Neural cell (in vitro differentiated cells): Measurements from ENCODE around the gene ATAD1. TPM values are rescaled to one million over a fixed set of nuclear protein-coding genes. Genes with fewer than 3 reads are reported as not detected.
"Not testable (repeated sequence)": the region's sequence is repeated elsewhere in the genome, so short reads cannot be mapped to it uniquely, and the experiment has no call there.

Experiments used
- H2AFZ ChIP-seq: fragments of 200-600, 300-800 bp; sonication (generic), shearing (Covaris generic); 2 replicates; pipeline ENCODE4 v1.6.0; 2014; ENCODE audit warnings: low read depth, mild to moderate bottlenecking, antibody characterized with exemption, low read length, moderate library complexity
- H3F3A ChIP-seq: fragments of 200-600 bp; shearing (Covaris generic); 2 replicates; pipeline ENCODE4 v1.6.1; 2016; ENCODE audit warnings: mild to moderate bottlenecking, moderate library complexity, mixed read lengths, antibody characterized with exemption, low read length; ENCODE audit not compliant: insufficient read depth, poor library complexity, severe bottlenecking
- H3K27ac ChIP-seq: fragments of 200-600, 300-800 bp; sonication (generic), shearing (Covaris generic); 2 replicates; pipeline ENCODE4 v1.5.1; 2014; ENCODE audit warnings: mild to moderate bottlenecking, low read length, moderate library complexity
- H3K27me3 ChIP-seq: fragments of 300-800, 200-600 bp; sonication (generic), shearing (Covaris generic); 2 replicates; pipeline ENCODE4 v1.6.0; 2014; ENCODE audit warnings: mild to moderate bottlenecking, low read depth, low read length, moderate library complexity; ENCODE audit not compliant: insufficient read depth
- H3K36me3 ChIP-seq: fragments of 300-800, 200-600 bp; sonication (generic), shearing (Covaris generic); 2 replicates; pipeline ENCODE4 v1.5.1; 2014; ENCODE audit warnings: mild to moderate bottlenecking, antibody characterized with exemption, low read length, moderate library complexity; ENCODE audit not compliant: insufficient read depth
- H3K4me2 ChIP-seq: fragments of 300-800, 200-600 bp; sonication (generic), shearing (Covaris generic); 2 replicates; pipeline ENCODE4 v1.6.0; 2014; ENCODE audit warnings: mild to moderate bottlenecking, low read length
- H3K4me3 ChIP-seq: fragments of 300-800, 200-600 bp; sonication (generic), shearing (Covaris generic); 2 replicates; pipeline ENCODE4 v1.5.1; 2014; ENCODE audit warnings: mild to moderate bottlenecking, low read length, moderate library complexity
- H3K79me2 ChIP-seq: fragments of 200-600 bp; shearing (Covaris generic); replicated peaks from 2 replicates; pipeline ENCODE4 v1.6.0; 2014; ENCODE audit warnings: mild to moderate bottlenecking, low read length, moderate library complexity; ENCODE audit not compliant: insufficient read depth
- H3K9ac ChIP-seq: fragments of 300-800, 200-600 bp; sonication (generic), shearing (Covaris generic); 2 replicates; pipeline ENCODE4 v1.6.1; 2016; ENCODE audit warnings: mild to moderate bottlenecking, low read length, mixed read lengths
- H3K9me2 ChIP-seq: fragments of 200-600 bp; shearing (Covaris generic); 2 replicates; pipeline ENCODE4 v1.6.1; 2016; ENCODE audit warnings: mild to moderate bottlenecking, low read length, mixed read lengths; ENCODE audit not compliant: insufficient read depth
- H3K9me3 ChIP-seq: fragments of 200-600, 300-800 bp; sonication (generic), shearing (Covaris generic); 2 replicates; pipeline ENCODE4 v1.6.1; 2016; ENCODE audit warnings: mild to moderate bottlenecking, mixed run types, low read length, moderate library complexity, mixed read lengths
- H4K20me1 ChIP-seq: fragments of 200-600 bp; shearing (Covaris generic); 2 replicates; pipeline ENCODE4 v1.6.1; 2016; ENCODE audit warnings: mild to moderate bottlenecking, mixed run types; ENCODE audit not compliant: insufficient read depth
- EP300 ChIP-seq: fragments of 450-650 bp; conservative IDR thresholded peaks from 2 replicates; pipeline ENCODE4 v1.6.1; 2014; ENCODE audit warnings: antibody characterized with exemption, mild to moderate bottlenecking, moderate library complexity; ENCODE audit not compliant: poor library complexity, severe bottlenecking
- EZH2 ChIP-seq: fragments of 200-600, 300-800 bp; shearing (Covaris generic), sonication (generic); IDR thresholded peaks from 2 replicates; pipeline ENCODE4 v1.6.1; 2014; ENCODE audit warnings: antibody characterized with exemption, low read length, borderline replicate concordance, mild to moderate bottlenecking; ENCODE audit not compliant: insufficient read depth, poor library complexity, severe bottlenecking
- MXI1 ChIP-seq: fragments of 450-650 bp; conservative IDR thresholded peaks from 2 replicates; pipeline ENCODE4 v1.6.1; 2014; ENCODE audit warnings: antibody characterized with exemption, mild to moderate bottlenecking; ENCODE audit not compliant: poor library complexity, severe bottlenecking
- POLR2AphosphoS5 ChIP-seq: IDR thresholded peaks from 2 replicates; pipeline ENCODE4 v1.6.1; 2012
- RAD21 ChIP-seq: fragments of 450-650 bp; conservative IDR thresholded peaks from 2 replicates; pipeline ENCODE4 v1.6.1; 2014; ENCODE audit warnings: antibody characterized with exemption, mild to moderate bottlenecking, moderate library complexity
- SMC3 ChIP-seq: fragments of 450-650 bp; conservative IDR thresholded peaks from 2 replicates; pipeline ENCODE4 v1.6.1; 2014; ENCODE audit warnings: antibody characterized with exemption, mild to moderate bottlenecking, moderate library complexity; ENCODE audit not compliant: poor library complexity
- TAF1 ChIP-seq: IDR thresholded peaks from 2 replicates; pipeline ENCODE4 v1.6.1; 2012; ENCODE audit warnings: low read depth
- polyA plus RNA-seq: library from polyadenylated mRNA; depleted of rRNA; stranded (reverse); fragments of >200 nt; gene quantifications from 2 replicates; pipeline ENCODE4 v1.2.3, GENCODE V29; 2014
- TF ChIP-seq, protein P1 (sequence below): IDR thresholded peaks from 2 replicates; pipeline ENCODE4 v1.6.1; 2012; ENCODE audit warnings: borderline replicate concordance
- TF ChIP-seq, protein P2 (sequence below): fragments of 450-650 bp; IDR thresholded peaks from 2 replicates; pipeline ENCODE4 v1.5.1; 2014; ENCODE audit warnings: antibody characterized with exemption, mild to moderate bottlenecking, moderate library complexity; ENCODE audit not compliant: poor library complexity, severe bottlenecking

Gene ATAD1
- polyA plus RNA-seq, 1 donor from 2014 or later, result 165 TPM

DNA sequence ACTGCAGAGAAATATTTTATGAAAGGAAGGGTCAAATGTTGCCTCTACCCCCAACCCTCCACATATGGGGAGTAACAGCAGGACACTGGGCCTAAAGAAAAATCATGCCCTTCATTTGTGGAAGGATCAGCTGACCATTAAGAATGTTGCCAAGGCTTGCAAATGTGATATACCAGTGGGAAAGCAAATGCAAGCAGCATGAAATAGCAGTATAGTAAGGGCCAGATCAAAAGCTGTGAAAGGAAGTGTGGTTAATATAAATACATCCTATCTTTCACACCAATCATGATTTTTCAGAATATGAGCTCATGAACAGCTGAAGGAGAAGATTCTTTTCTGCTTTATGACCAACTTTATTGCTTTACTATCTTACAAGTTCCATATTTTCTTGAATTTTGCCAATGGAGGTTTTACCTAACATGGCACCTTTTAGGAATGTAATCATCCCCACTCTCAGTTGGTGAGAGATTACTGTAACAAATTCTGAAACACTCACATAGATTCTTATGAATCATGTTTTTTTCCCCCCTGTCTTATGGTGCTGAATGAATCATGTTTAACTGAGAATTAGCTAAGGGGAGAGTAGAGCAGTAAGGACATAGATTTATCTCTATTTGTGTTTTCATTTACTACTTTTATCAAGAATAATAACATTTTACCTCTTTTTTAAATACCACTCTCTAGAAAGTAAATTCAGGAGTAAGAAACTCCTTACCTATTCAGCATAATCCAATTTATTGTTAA, 12.1 kb upstream of the ATAD1 start:
- Histone ChIP-seq H3K9me2 (no peaks in the 10 kb centered on the region), H3K9me3 (no peaks in the 10 kb centered on the region), H3K27me3 (no peaks in the 10 kb centered on the region), H3K4me3 (no peak overlapping the region), H4K20me1 (no peaks in the 10 kb centered on the region), H3K9ac (no peak overlapping the region), H3K4me2 (no peak overlapping the region), H3F3A (no peaks in the 10 kb centered on the region), H3K27ac (no peak overlapping the region), H3K36me3 (no peaks in the 10 kb centered on the region), H2AFZ (no peak overlapping the region), H3K79me2 (no peaks in the 10 kb centered on the region)
- TF ChIP-seq, protein P1, sequence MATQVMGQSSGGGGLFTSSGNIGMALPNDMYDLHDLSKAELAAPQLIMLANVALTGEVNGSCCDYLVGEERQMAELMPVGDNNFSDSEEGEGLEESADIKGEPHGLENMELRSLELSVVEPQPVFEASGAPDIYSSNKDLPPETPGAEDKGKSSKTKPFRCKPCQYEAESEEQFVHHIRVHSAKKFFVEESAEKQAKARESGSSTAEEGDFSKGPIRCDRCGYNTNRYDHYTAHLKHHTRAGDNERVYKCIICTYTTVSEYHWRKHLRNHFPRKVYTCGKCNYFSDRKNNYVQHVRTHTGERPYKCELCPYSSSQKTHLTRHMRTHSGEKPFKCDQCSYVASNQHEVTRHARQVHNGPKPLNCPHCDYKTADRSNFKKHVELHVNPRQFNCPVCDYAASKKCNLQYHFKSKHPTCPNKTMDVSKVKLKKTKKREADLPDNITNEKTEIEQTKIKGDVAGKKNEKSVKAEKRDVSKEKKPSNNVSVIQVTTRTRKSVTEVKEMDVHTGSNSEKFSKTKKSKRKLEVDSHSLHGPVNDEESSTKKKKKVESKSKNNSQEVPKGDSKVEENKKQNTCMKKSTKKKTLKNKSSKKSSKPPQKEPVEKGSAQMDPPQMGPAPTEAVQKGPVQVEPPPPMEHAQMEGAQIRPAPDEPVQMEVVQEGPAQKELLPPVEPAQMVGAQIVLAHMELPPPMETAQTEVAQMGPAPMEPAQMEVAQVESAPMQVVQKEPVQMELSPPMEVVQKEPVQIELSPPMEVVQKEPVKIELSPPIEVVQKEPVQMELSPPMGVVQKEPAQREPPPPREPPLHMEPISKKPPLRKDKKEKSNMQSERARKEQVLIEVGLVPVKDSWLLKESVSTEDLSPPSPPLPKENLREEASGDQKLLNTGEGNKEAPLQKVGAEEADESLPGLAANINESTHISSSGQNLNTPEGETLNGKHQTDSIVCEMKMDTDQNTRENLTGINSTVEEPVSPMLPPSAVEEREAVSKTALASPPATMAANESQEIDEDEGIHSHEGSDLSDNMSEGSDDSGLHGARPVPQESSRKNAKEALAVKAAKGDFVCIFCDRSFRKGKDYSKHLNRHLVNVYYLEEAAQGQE, result no peak
- no peak for TF ChIP-seq TAF1
- TF ChIP-seq EP300, result no peak
- TF ChIP-seq MXI1, result no peak
- no peak for TF ChIP-seq RAD21
- TF ChIP-seq EZH2, result no peak

DNA sequence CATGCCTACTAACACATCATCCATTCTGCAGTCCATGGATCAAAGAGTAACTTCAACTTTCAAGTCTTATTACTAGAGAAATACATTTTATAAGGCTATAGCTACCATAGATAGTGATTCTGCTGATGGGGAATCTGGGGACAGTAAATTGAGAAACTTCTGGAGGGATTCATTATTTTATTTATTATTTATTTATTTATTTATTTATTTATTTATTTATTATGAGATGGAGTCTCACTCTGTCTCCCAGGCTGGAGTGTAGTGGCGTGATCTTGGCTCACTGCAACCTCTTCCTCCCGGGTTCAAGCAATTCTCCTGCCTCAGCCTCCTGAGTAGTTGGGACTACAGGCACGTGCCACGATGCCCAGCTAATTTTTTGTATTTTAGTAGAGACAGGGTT, 11.0 kb upstream of the ATAD1 start:
- H2AFZ ChIP-seq, H3K9me2 ChIP-seq, H3K4me3 ChIP-seq, H3K9me3 ChIP-seq, H3K9ac ChIP-seq, H4K20me1 ChIP-seq, H3K36me3 ChIP-seq, H3F3A ChIP-seq, H3K79me2 ChIP-seq, H3K27ac ChIP-seq, H3K27me3 ChIP-seq, H3K4me2 ChIP-seq: not testable (repeated sequence)

DNA sequence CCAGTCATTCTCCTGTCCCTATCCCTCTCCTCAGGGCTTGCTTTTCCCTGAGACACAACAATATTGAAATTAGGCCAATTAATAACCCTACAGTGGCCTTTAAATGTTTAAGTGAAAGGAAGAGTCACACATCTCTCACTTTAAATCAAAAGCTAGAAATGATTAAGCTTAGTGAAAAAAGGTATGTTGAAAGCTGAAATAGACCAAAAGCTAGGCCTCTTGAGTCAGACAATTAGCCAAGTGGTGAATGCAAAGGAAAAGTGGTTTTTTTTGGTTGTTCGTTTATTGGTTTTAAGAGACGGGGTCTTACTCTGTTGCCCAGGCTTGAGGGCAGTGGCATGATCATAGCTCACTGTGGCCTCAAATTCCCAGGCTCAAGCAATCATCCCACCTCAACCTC, 9.7 kb upstream of the ATAD1 start:
- no peak overlapping the region for H2AFZ ChIP-seq
- no peaks in the 10 kb centered on the region for H4K20me1 ChIP-seq
- TF ChIP-seq EP300 (no peak), POLR2AphosphoS5 (no peak), RAD21 (no peak), SMC3 (no peak), MXI1 (no peak), TAF1 (no peak), EZH2 (no peak)
- TF ChIP-seq, protein P2, sequence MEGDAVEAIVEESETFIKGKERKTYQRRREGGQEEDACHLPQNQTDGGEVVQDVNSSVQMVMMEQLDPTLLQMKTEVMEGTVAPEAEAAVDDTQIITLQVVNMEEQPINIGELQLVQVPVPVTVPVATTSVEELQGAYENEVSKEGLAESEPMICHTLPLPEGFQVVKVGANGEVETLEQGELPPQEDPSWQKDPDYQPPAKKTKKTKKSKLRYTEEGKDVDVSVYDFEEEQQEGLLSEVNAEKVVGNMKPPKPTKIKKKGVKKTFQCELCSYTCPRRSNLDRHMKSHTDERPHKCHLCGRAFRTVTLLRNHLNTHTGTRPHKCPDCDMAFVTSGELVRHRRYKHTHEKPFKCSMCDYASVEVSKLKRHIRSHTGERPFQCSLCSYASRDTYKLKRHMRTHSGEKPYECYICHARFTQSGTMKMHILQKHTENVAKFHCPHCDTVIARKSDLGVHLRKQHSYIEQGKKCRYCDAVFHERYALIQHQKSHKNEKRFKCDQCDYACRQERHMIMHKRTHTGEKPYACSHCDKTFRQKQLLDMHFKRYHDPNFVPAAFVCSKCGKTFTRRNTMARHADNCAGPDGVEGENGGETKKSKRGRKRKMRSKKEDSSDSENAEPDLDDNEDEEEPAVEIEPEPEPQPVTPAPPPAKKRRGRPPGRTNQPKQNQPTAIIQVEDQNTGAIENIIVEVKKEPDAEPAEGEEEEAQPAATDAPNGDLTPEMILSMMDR, result no peak
- TF ChIP-seq, protein P1, result no peak
- H3K36me3 ChIP-seq, result no peaks in the 10 kb centered on the region
- H3F3A ChIP-seq, result no peaks in the 10 kb centered on the region
- no peak overlapping the region for H3K9ac ChIP-seq
- no peak overlapping the region for H3K4me2 ChIP-seq
- no peaks in the 10 kb centered on the region for H3K27me3 ChIP-seq
- no peaks in the 10 kb centered on the region for H3K9me2 ChIP-seq
- no peaks in the 10 kb centered on the region for H3K9me3 ChIP-seq
- no peak overlapping the region for H3K4me3 ChIP-seq
- no peak overlapping the region for H3K27ac ChIP-seq
- H3K79me2 ChIP-seq, result no peaks in the 10 kb centered on the region
